Mesenchymal stem cell (in vitro differentiated cells and primary cell): ENCODE results near the gene TSPAN4.

Experiments
- DNase-seq: peaks from one replicate; pipeline ENCODE4 v3.0.0-alpha.2; 2013
- H2AFZ ChIP-seq: one replicate; pipeline ENCODE4 v1.6.1; 2013; ENCODE audit warnings: low read depth, mild to moderate bottlenecking, control low read depth, inconsistent platforms, low read length, moderate library complexity
- H2AK5ac ChIP-seq: 2 replicates; pipeline ENCODE4 v1.6.1; 2013; ENCODE audit warnings: low read length, moderate library complexity, mild to moderate bottlenecking, inconsistent platforms; ENCODE audit not compliant: severe bottlenecking
- H2BK120ac ChIP-seq: one replicate; pipeline ENCODE4 v1.6.1; 2013; ENCODE audit warnings: low read depth, mild to moderate bottlenecking, inconsistent platforms, low read length, moderate library complexity
- H2BK12ac ChIP-seq, 2 experiments: one replicate each; pipeline ENCODE4 v1.6.1; 2013; ENCODE audit warnings: inconsistent platforms in 2 of 2, low read length in 2 of 2, mild to moderate bottlenecking in 2 of 2, moderate library complexity in 2 of 2, control low read depth in 1 of 2
- H2BK15ac ChIP-seq: one replicate; pipeline ENCODE4 v1.6.1; 2013; ENCODE audit warnings: mild to moderate bottlenecking, low read depth, inconsistent platforms; ENCODE audit not compliant: poor library complexity, severe bottlenecking
- H2BK5ac ChIP-seq: 2 replicates; pipeline ENCODE4 v1.6.1; 2013; ENCODE audit warnings: low read depth, mild to moderate bottlenecking, low read length, control low read depth, inconsistent platforms; ENCODE audit not compliant: poor library complexity, severe bottlenecking
- H3K14ac ChIP-seq, 2 experiments: one replicate each; pipeline ENCODE4 v1.6.1; 2013; ENCODE audit warnings: inconsistent platforms in 2 of 2, low read length in 2 of 2, control low read depth in 1 of 2, mild to moderate bottlenecking in 1 of 2, moderate library complexity in 1 of 2
- H3K18ac ChIP-seq, 2 experiments: one replicate each; pipeline ENCODE4 v1.6.1; 2013; ENCODE audit warnings: inconsistent platforms in 2 of 2, low read length in 2 of 2, control low read depth in 1 of 2, low read depth in 1 of 2, mild to moderate bottlenecking in 1 of 2
- H3K23ac ChIP-seq, 2 experiments: one replicate each; pipeline ENCODE4 v1.6.1; 2013; ENCODE audit warnings: inconsistent platforms in 2 of 2, low read length in 2 of 2, mild to moderate bottlenecking in 2 of 2, moderate library complexity in 2 of 2, control low read depth in 1 of 2
- H3K27ac ChIP-seq: 2 replicates; pipeline ENCODE4 v1.5.1; 2013; ENCODE audit warnings: mild to moderate bottlenecking, moderate library complexity, low read length, control low read depth, inconsistent platforms; ENCODE audit not compliant: poor library complexity, severe bottlenecking
- H3K27me3 ChIP-seq, 2 experiments: 2 replicates each; pipeline versions ENCODE4 v1.6.1 to v1.7.0; 2013; ENCODE audit warnings: low read length in 2 of 2, mild to moderate bottlenecking in 2 of 2, moderate library complexity in 2 of 2, control low read depth in 1 of 2, inconsistent platforms in 1 of 2; ENCODE audit not compliant: control insufficient read depth in 1 of 2, insufficient read depth in 1 of 2
- H3K36me3 ChIP-seq, 2 experiments: 2 replicates each; pipeline versions ENCODE4 v1.6.1 to v1.7.0; 2013; ENCODE audit warnings: low read length in 2 of 2, control low read depth in 1 of 2, inconsistent platforms in 1 of 2, low read depth in 1 of 2, mild to moderate bottlenecking in 1 of 2; ENCODE audit not compliant: insufficient read depth in 2 of 2, control insufficient read depth in 1 of 2
- H3K4ac ChIP-seq, 2 experiments: one replicate each; pipeline ENCODE4 v1.6.1; 2013; ENCODE audit warnings: inconsistent platforms in 2 of 2, low read length in 2 of 2, mild to moderate bottlenecking in 2 of 2, moderate library complexity in 2 of 2, control low read depth in 1 of 2, low read depth in 1 of 2
- H3K4me1 ChIP-seq: 2 replicates; pipeline ENCODE4 v1.6.1; 2013; ENCODE audit warnings: low read depth, low read length, control low read depth; ENCODE audit not compliant: control insufficient read depth, insufficient read depth
- H3K4me2 ChIP-seq: 2 replicates; pipeline ENCODE4 v1.6.1; 2013; ENCODE audit warnings: low read length, mild to moderate bottlenecking, inconsistent platforms; ENCODE audit not compliant: poor library complexity, severe bottlenecking
- H3K4me3 ChIP-seq, 2 experiments: 2 replicates each; pipeline versions ENCODE4 v1.5.1 to v1.7.0; 2013; ENCODE audit warnings: low read length in 2 of 2, mild to moderate bottlenecking in 2 of 2, control low read depth in 1 of 2, low read depth in 1 of 2; ENCODE audit not compliant: insufficient read depth in 1 of 2
- H3K79me1 ChIP-seq: replicated peaks from 2 replicates; pipeline ENCODE4 v1.6.1; 2013; ENCODE audit warnings: mild to moderate bottlenecking, control low read depth, low read length, inconsistent platforms; ENCODE audit not compliant: poor library complexity, severe bottlenecking
- H3K9ac ChIP-seq: 2 replicates; pipeline ENCODE4 v1.7.0; 2013; ENCODE audit warnings: mild to moderate bottlenecking, low read length, moderate library complexity
- H3K9me3 ChIP-seq: 2 replicates; pipeline ENCODE4 v1.7.0; 2013; ENCODE audit warnings: mild to moderate bottlenecking, low read length; ENCODE audit not compliant: control insufficient read depth
- H4K8ac ChIP-seq: one replicate; pipeline ENCODE4 v1.6.1; 2013; ENCODE audit warnings: inconsistent platforms, mild to moderate bottlenecking, low read length, moderate library complexity
- H4K91ac ChIP-seq: one replicate; pipeline ENCODE4 v1.6.1; 2013; ENCODE audit warnings: mild to moderate bottlenecking, low read length, inconsistent platforms
- WGBS: methylation state at CpG from one replicate; pipeline ENCODE4 v1.1.7; 2013; ENCODE audit warnings: mixed read lengths; 5-methylcytosine and 5-hydroxymethylcytosine counted together

The TSPAN4 gene

DNA sequence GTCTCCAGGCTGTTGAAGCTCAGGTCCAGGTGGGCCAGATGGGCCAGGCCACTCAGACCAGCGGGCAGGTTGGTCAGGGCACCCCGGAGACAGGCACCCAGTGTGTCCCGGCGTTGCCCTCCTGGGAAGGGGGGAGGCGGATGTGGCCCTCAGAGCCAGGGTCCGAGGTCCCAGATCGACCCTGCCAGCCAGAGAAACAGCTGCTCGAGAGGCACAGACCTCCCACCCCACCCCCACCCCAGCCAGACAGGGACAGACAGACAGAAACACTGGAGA lies 39.2 kb upstream of the TSPAN4 start:
- 100% methylated on average over 3 of the region's 8 CpGs for WGBS

DNA sequence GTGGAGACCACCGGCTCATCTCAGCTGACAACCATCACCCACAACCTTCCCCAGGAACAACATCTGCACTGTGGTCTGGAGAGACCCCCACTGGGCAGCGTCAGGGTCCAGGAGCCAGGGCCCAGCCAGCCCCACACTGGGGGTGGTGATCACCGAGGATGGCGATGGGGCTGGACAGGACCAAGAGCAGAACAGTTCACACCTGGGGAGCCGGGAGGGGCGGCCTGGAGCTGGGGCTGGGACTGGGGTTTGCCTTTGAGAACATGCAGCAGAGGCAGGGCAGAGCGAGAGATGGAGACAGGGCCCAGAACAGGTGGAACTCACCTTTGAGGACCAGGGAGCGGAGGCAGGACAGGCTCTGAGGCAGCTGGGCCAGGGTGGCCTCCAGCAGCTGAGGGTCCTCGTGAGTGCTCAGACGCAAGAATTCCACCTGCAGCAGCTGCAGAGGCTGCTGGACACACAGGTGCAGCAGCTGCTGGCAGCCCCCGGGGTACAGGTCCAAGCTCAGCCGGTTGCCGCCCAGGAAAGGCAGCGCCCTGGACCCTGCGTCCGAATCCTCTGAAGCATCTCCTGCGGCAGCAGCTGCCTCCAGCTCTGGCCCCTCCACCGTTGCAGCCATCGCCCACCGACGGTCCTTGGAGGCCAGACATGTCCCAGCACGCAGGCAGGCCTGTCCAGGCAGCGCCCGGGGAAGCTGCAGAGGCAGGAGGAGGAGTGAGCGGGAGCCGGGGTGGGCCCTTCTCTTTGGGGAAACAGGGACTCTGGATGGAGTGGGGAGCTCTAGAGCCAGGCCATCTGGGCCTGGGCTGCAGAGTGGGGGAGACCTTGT lies 38.7 kb upstream of the TSPAN4 start:
- Histone ChIP-seq H3K14ac (peak overlapping the region in 1 of 2 experiments; percentile 91), H2AFZ (no peak overlapping the region), H3K4me1 (peaks cover 30% of the 10 kb centered on the region), H2AK5ac (peak overlapping the region; percentile 49), H2BK12ac (peak overlapping the region in 1 of 2 experiments; percentile 95), H2BK5ac (no peak overlapping the region), H3K23ac (peak overlapping the region in 1 of 2 experiments; percentile 97), H3K4me3 (peak overlapping the region; percentile 68 to 91), H3K27me3 (no peaks in the 10 kb centered on the region), H3K18ac (peak overlapping the region; percentile 63 to 93), H2BK15ac (peak overlapping the region; percentile 49), H4K91ac (peak overlapping the region; percentile 78), H3K79me1 (peaks cover 33% of the 10 kb centered on the region), H3K27ac (no peak overlapping the region), H3K9ac (peak overlapping the region; percentile 88), H3K4me2 (peak overlapping the region; percentile 90), H3K36me3 (peaks cover 46 to 52% of the 10 kb centered on the region in 2 experiments), H4K8ac (peak overlapping the region; percentile 62), H3K4ac (peak overlapping the region; percentile 35 to 92), H2BK120ac (peak overlapping the region; percentile 67), H3K9me3 (no peaks in the 10 kb centered on the region)
- 72% methylated on average over 26 of the region's 26 CpGs for WGBS
- peak; percentile 22 for DNase-seq

More for the DNA sequence above, 39.2 kb upstream of the TSPAN4 start:
- H3K36me3 ChIP-seq: peaks cover 48 to 54% of the 10 kb centered on the region in 2 experiments
- no peak overlapping the region for H2BK120ac ChIP-seq
- no peak for DNase-seq
- H3K27ac ChIP-seq: no peak overlapping the region
- peak overlapping the region; percentile 88 for H3K9ac ChIP-seq
- peak overlapping the region in 1 of 2 experiments; percentile 84 for H3K23ac ChIP-seq
- no peak overlapping the region for H2BK5ac ChIP-seq
- no peak overlapping the region for H4K8ac ChIP-seq
- H2AK5ac ChIP-seq: no peak overlapping the region
- peak overlapping the region in 1 of 2 experiments; percentile 91 for H3K4me3 ChIP-seq
- peaks cover 28% of the 10 kb centered on the region for H3K4me1 ChIP-seq
- no peak overlapping the region for H2AFZ ChIP-seq
- peak overlapping the region in 1 of 2 experiments; percentile 32 for H2BK12ac ChIP-seq
- H3K14ac ChIP-seq: no peak overlapping the region
- H3K79me1 ChIP-seq: peaks cover 34% of the 10 kb centered on the region
- H2BK15ac ChIP-seq: no peak overlapping the region
- H3K27me3 ChIP-seq: no peaks in the 10 kb centered on the region
- peak overlapping the region; percentile 65 for H4K91ac ChIP-seq
- no peak overlapping the region for H3K4ac ChIP-seq
- no peak overlapping the region for H3K4me2 ChIP-seq
- H3K9me3 ChIP-seq: no peaks in the 10 kb centered on the region
- H3K18ac ChIP-seq: no peak overlapping the region

- H3K79me1 ChIP-seq: peaks cover 31% of the 10 kb centered on the region
- H3K4me3 ChIP-seq: peak overlapping the region; percentile 68 to 91
- peak overlapping the region; percentile 90 for H3K4me2 ChIP-seq
- H3K14ac ChIP-seq: peak overlapping the region in 1 of 2 experiments; percentile 83
- H2BK5ac ChIP-seq: peak overlapping the region; percentile 47
- H2AK5ac ChIP-seq: peak overlapping the region; percentile 49
- WGBS: 31% methylated on average over 16 of the region's 18 CpGs
- peak overlapping the region; percentile 30 to 92 for H3K4ac ChIP-seq
- no peak for DNase-seq
- H2AFZ ChIP-seq: no peak overlapping the region
- H2BK12ac ChIP-seq: peak overlapping the region in 1 of 2 experiments; percentile 57
- H3K27ac ChIP-seq: no peak overlapping the region
- H4K91ac ChIP-seq: peak overlapping the region; percentile 66
- H3K4me1 ChIP-seq: peaks cover 30% of the 10 kb centered on the region
- H4K8ac ChIP-seq: peak overlapping the region; percentile 62
- H2BK120ac ChIP-seq: peak overlapping the region; percentile 67
- H3K27me3 ChIP-seq: no peaks in the 10 kb centered on the region
- H3K9ac ChIP-seq: peak overlapping the region; percentile 88
- peak overlapping the region; percentile 70 for H2BK15ac ChIP-seq
- peak overlapping the region in 1 of 2 experiments; percentile 97 for H3K23ac ChIP-seq
- H3K9me3 ChIP-seq: no peaks in the 10 kb centered on the region
- peaks cover 40 to 46% of the 10 kb centered on the region in 2 experiments for H3K36me3 ChIP-seq
- H3K18ac ChIP-seq: peak overlapping the region; percentile 63 to 93
Measured at GRCh38 chr11:804599-804964, 38.1 kb upstream of the TSPAN4 start.
